MCF 10A (cell line): Measurements from ENCODE around the gene RERE. TPM values are rescaled to one million over a fixed set of nuclear protein-coding genes. Genes with fewer than 3 reads are reported as not detected.

ENCODE experiments used
- BruUV-seq: library from RNA; stranded (reverse); fragments of 400-500 nt; replicated peaks from 2 replicates; lab custom pipeline; 2021; lab: Mats Ljungman, UMichigan
- CTCF ChIA-PET: fragments of 300-600 bp; sonication (Branson Sonifier 250); formaldehyde crosslinking; extraction: SDS; loops from one replicate; lab custom pipeline; 2021; ENCODE audit warnings: antibody characterized with exemption, inconsistent platforms; lab: Yijun Ruan, JAX
- POLR2A ChIA-PET: fragments of 300-600, 350-650 bp; sonication (Branson Sonifier 250); formaldehyde crosslinking; extraction: SDS; loops from one replicate; lab custom pipeline; 2020; ENCODE audit warnings: antibody characterized with exemption, inconsistent platforms; lab: Yijun Ruan, JAX
- DNase-seq: peaks from one replicate; pipeline ENCODE4 v3.0.0-alpha.2; 2018; ENCODE audit not compliant: unreplicated experiment
- H3K27ac Mint-ChIP-seq: one replicate; pipeline ENCODE4 v1.8.0; 2022; ENCODE audit warnings: mild to moderate bottlenecking, low read depth, mixed read lengths; ENCODE audit not compliant: unreplicated experiment
- H3K27me3 Mint-ChIP-seq: one replicate; pipeline ENCODE4 v1.8.0; 2022; ENCODE audit warnings: mixed read lengths; ENCODE audit not compliant: insufficient read depth, unreplicated experiment
- H3K36me3 Mint-ChIP-seq: one replicate; pipeline ENCODE4 v1.8.0; 2022; ENCODE audit warnings: mild to moderate bottlenecking, moderate library complexity, mixed read lengths; ENCODE audit not compliant: insufficient read depth, unreplicated experiment
- H3K4me1 Mint-ChIP-seq: one replicate; pipeline ENCODE4 v1.8.0; 2022; ENCODE audit warnings: mixed read lengths; ENCODE audit not compliant: insufficient read depth, unreplicated experiment
- H3K4me3 Mint-ChIP-seq: one replicate; pipeline ENCODE4 v1.8.0; 2022; ENCODE audit warnings: mild to moderate bottlenecking, moderate library complexity, mixed read lengths; ENCODE audit not compliant: unreplicated experiment
- H3K9me3 Mint-ChIP-seq: one replicate; pipeline ENCODE4 v1.8.0; 2022; ENCODE audit warnings: mixed read lengths; ENCODE audit not compliant: unreplicated experiment
- CTCF ChIP-seq: fragments of 200-600 bp; IDR thresholded peaks from one replicate; pipeline ENCODE4 v1.8.0; 2022; ENCODE audit warnings: antibody characterized with exemption, mild to moderate bottlenecking; ENCODE audit not compliant: unreplicated experiment
- intact Hi-C: fragments of 100-400 bp; cut with micrococcal nuclease; formaldehyde crosslinking; loops from 2 replicates; pipeline ENCODE4 v1.14.1; 2022
- total RNA-seq: library from RNA; stranded (reverse); gene quantifications from 2 replicates; pipeline ENCODE4 v1.2.3, GENCODE V29; 2022

The RERE gene
- total RNA-seq, 1 experiment from 2014 or later = 48.4 TPM

- intact Hi-C loops = no loop called here
- Mint-ChIP-seq H3K36me3 (peaks cover 23% of the 10 kb centered on the region), H3K4me1 (no peaks in the 10 kb centered on the region), H3K27ac (no peak overlapping the region), H3K4me3 (no peak overlapping the region), H3K9me3 (no peaks in the 10 kb centered on the region), H3K27me3 (no peaks in the 10 kb centered on the region)
- ChIA-PET POLR2A (interaction anchor here (1.2 kb wide), 1 partner anchor 56 kb away, joined by 4 read pairs; no protein-coding TSS in a partner anchor), CTCF (interaction anchor here (0.6 to 2.8 kb wide), 2 partner anchors 10 to 330 kb away, joined by 3 to 17 read pairs; no protein-coding TSS in a partner anchor)
- no peak for DNase-seq
- no peak for TF ChIP-seq CTCF
- no TSS peak for BruUV-seq
Observed at GRCh38 chr1:8419172-8419571, 398.3 kb downstream of the RERE start.

- Mint-ChIP-seq H3K27me3 (no peaks in the 10 kb centered on the region), H3K36me3 (peaks cover 28% of the 10 kb centered on the region), H3K27ac (peak overlapping the region; percentile 10), H3K4me1 (no peaks in the 10 kb centered on the region), H3K4me3 (no peak overlapping the region), H3K9me3 (no peaks in the 10 kb centered on the region)
- TF ChIP-seq CTCF = no peak
- intact Hi-C loops = no loop called here
- ChIA-PET POLR2A (interaction anchor here (1.0 to 1.2 kb wide), 2 partner anchors 9 to 55 kb away, joined by 3 to 4 read pairs; no protein-coding TSS in a partner anchor), CTCF (interaction anchor here (0.7 to 2.8 kb wide), 2 partner anchors 9 to 115 kb away, joined by 4 to 17 read pairs; no protein-coding TSS in a partner anchor)
- no peak for DNase-seq
- BruUV-seq = no TSS peak
Observed at GRCh38 chr1:8418301-8418700, 399.1 kb downstream of the RERE start.

- intact Hi-C loops = no loop called here
- Mint-ChIP-seq H3K4me1 (peaks cover 1% of the 10 kb centered on the region), H3K36me3 (peaks cover 28% of the 10 kb centered on the region), H3K27ac (no peak overlapping the region), H3K4me3 (no peak overlapping the region), H3K9me3 (no peaks in the 10 kb centered on the region), H3K27me3 (no peaks in the 10 kb centered on the region)
- BruUV-seq = no TSS peak
- no peak for TF ChIP-seq CTCF
- POLR2A ChIA-PET = interaction anchor here (1.0 to 1.2 kb wide), 2 partner anchors 9 to 20 kb away, joined by 3 read pairs; no protein-coding TSS in a partner anchor
- CTCF ChIA-PET = no interaction called here
- no peak for DNase-seq
Observed at GRCh38 chr1:8417625-8418024, 399.8 kb downstream of the RERE start.

- ChIA-PET CTCF (no interaction called here), POLR2A (interaction anchor here (1.2 kb wide), 1 partner anchor 19 kb away, joined by 3 read pairs; no protein-coding TSS in a partner anchor)
- intact Hi-C loops = no loop called here
- Mint-ChIP-seq H3K9me3 (no peaks in the 10 kb centered on the region), H3K4me1 (peaks cover 9% of the 10 kb centered on the region), H3K27me3 (no peaks in the 10 kb centered on the region), H3K27ac (no peak overlapping the region), H3K4me3 (no peak overlapping the region), H3K36me3 (peaks cover 28% of the 10 kb centered on the region)
- no peak for DNase-seq
- TF ChIP-seq CTCF = no peak
- no TSS peak for BruUV-seq
Observed at GRCh38 chr1:8416881-8417280, 400.6 kb downstream of the RERE start.
